HL-60 (cell line): ENCODE measurements around the gene TPO.

ENCODE experiments used
- DNase-seq, 2 experiments: peaks; one replicate each; pipeline ENCODE4 v3.0.0-alpha.2; 2010 to 2020; ENCODE audit warnings: low read depth in 1 of 2, low spot score in 1 of 2
- H3K27ac ChIP-seq: fragments of 250-450 bp; sonication (Bioruptor Pico); replicated peaks from 2 replicates; pipeline ENCODE4 v1.5.1; 2020; ENCODE audit warnings: mild to moderate bottlenecking, moderate library complexity
- H3K27me3 ChIP-seq: fragments of 250-450 bp; sonication (Bioruptor Pico); 2 replicates; pipeline ENCODE4 v1.5.1; 2021; ENCODE audit warnings: mild to moderate bottlenecking, moderate library complexity; ENCODE audit not compliant: insufficient read depth, poor library complexity, severe bottlenecking
- H3K4me3 ChIP-seq: replicated peaks from 2 replicates; pipeline ENCODE4 v1.5.1; 2011; ENCODE audit warnings: mild to moderate bottlenecking, control low read depth, low read length; ENCODE audit not compliant: insufficient read depth
- CTCF ChIP-seq: IDR thresholded peaks from one replicate; pipeline ENCODE4 v1.5.1; 2011; ENCODE audit warnings: low read length, control low read depth, inconsistent platforms; ENCODE audit not compliant: insufficient read depth
- GABPA ChIP-seq: IDR thresholded peaks from 2 replicates; pipeline ENCODE4 v1.6.1; 2012; ENCODE audit warnings: low read depth
- POLR2AphosphoS5 ChIP-seq: IDR thresholded peaks from 2 replicates; pipeline ENCODE4 v1.6.1; 2012; ENCODE audit warnings: low read depth
- SPI1 ChIP-seq: IDR thresholded peaks from 2 replicates; pipeline ENCODE4 v1.6.1; 2012; ENCODE audit warnings: low read depth, mild to moderate bottlenecking, borderline replicate concordance
- TF ChIP-seq, protein P1 (sequence below): IDR thresholded peaks from 2 replicates; pipeline ENCODE4 v1.6.1; 2012; ENCODE audit warnings: low read depth; ENCODE audit not compliant: insufficient replicate concordance

TPO gene

DNA sequence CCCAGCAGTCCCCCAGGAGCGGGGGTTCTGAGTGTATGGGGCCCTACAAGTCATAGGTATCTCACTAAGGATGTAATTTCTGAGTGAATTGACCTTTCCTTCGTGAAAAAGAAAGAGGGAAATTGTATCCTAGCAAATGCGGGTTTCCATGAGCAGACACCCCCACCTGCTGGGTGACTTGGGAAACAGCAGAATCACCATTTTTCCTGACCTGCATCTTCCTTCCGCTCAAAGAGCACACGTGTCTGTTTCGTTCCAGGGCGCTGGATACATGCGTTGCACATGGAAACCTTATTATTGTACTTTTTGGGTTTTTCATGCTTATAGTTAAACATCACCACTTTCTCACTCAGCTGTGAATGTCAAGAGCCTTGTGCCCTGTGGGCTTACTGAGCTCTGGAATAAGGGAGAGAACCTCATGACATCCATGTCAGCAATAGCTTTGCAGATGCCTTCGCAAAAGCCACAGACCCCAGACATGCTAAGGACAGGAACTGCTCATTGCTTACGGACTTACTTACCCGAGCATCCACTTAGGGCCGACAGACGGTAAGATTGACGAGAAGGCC lies 132.8 kb downstream of the TPO start:
- no peak overlapping the region for H3K27ac ChIP-seq
- no peak overlapping the region for H3K4me3 ChIP-seq
- no peak for TF ChIP-seq POLR2AphosphoS5
- peak; percentile 73 for TF ChIP-seq CTCF
- TF ChIP-seq SPI1 = no peak
- no peak for TF ChIP-seq GABPA
- H3K27me3 ChIP-seq = no peaks in the 10 kb centered on the region
- DNase-seq = peak; percentile 25 to 28

DNA sequence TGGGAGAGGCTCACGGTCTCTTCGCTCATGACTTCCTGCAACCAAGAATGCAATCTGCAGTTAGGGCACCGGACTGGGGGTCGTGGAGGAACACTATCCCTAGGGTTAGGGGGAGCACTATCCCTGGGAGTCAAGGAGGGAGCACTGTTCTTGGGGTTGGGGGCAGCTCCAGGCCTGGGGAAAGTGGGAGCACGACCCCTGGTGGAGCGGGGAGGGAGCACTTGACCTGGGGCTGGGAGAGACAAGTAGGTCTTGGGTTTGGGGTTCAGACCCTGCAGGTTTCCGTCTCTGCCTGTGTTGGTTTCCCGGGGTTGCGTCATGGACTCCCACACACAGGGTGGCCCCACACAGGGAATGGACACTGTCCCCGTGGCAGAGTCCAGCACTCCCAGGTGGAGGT lies 133.6 kb downstream of the TPO start:
- no peak overlapping the region for H3K4me3 ChIP-seq
- H3K27me3 ChIP-seq = no peaks in the 10 kb centered on the region
- DNase-seq = no peak
- H3K27ac ChIP-seq = no peak overlapping the region
- no peak for TF ChIP-seq CTCF
- no peak for TF ChIP-seq SPI1
- TF ChIP-seq POLR2AphosphoS5 = no peak
- TF ChIP-seq, protein P1, sequence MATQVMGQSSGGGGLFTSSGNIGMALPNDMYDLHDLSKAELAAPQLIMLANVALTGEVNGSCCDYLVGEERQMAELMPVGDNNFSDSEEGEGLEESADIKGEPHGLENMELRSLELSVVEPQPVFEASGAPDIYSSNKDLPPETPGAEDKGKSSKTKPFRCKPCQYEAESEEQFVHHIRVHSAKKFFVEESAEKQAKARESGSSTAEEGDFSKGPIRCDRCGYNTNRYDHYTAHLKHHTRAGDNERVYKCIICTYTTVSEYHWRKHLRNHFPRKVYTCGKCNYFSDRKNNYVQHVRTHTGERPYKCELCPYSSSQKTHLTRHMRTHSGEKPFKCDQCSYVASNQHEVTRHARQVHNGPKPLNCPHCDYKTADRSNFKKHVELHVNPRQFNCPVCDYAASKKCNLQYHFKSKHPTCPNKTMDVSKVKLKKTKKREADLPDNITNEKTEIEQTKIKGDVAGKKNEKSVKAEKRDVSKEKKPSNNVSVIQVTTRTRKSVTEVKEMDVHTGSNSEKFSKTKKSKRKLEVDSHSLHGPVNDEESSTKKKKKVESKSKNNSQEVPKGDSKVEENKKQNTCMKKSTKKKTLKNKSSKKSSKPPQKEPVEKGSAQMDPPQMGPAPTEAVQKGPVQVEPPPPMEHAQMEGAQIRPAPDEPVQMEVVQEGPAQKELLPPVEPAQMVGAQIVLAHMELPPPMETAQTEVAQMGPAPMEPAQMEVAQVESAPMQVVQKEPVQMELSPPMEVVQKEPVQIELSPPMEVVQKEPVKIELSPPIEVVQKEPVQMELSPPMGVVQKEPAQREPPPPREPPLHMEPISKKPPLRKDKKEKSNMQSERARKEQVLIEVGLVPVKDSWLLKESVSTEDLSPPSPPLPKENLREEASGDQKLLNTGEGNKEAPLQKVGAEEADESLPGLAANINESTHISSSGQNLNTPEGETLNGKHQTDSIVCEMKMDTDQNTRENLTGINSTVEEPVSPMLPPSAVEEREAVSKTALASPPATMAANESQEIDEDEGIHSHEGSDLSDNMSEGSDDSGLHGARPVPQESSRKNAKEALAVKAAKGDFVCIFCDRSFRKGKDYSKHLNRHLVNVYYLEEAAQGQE = no peak
- no peak for TF ChIP-seq GABPA

GRCh38 chr2:1548910-1549673 lies 135.8 kb downstream of the TPO start:
- Histone ChIP-seq H3K27ac (no peak overlapping the region), H3K4me3 (no peak overlapping the region), H3K27me3 (no peaks in the 10 kb centered on the region)
- no peak for DNase-seq
- TF ChIP-seq, protein P1 = no peak
- TF ChIP-seq GABPA = no peak
- no peak for TF ChIP-seq POLR2AphosphoS5
- no peak for TF ChIP-seq SPI1
- TF ChIP-seq CTCF = no peak
